Esophagus squamous epithelium (tissue), 4 donors: ENCODE data around the gene BRD7.

Experiments used
- CTCF ChIP-seq, 6 experiments: fragments of 450-650 bp in 4 of 6; fragments of 200-600 bp in 2 of 6; sonication (generic) in 2 of 6; IDR thresholded peaks; one replicate each; pipeline ENCODE4 v1.5.1; 2016 to 2019; ENCODE audit warnings: antibody characterized with exemption in 6 of 6, mild to moderate bottlenecking in 4 of 6, moderate library complexity in 4 of 6
- POLR2A ChIP-seq, 4 donors: fragments of 450-650 bp; IDR thresholded peaks; one replicate each; pipeline ENCODE4 v1.6.1; 2017; ENCODE audit warnings: antibody characterized with exemption in 4 of 4, mild to moderate bottlenecking in 4 of 4, moderate library complexity in 3 of 4

- TF ChIP-seq CTCF (IDR thresholded peaks at IDR 0.05) (no peak), POLR2A (IDR thresholded peaks at IDR 0.05) (no peak)
Observed at GRCh38 chr16:50281391-50282009, 87.3 kb downstream of the BRD7 start.
